GM12864 (cell line): ENCODE measurements around the gene SRP68.
"Not testable (repeated sequence)": the region's sequence is repeated elsewhere in the genome, so short reads cannot be mapped to it uniquely, and the experiment has no call there.

Source experiments
- DNase-seq: peaks from one replicate; pipeline ENCODE4 v3.0.0-alpha.2; 2011; ENCODE audit warnings: low read depth
- H3K4me3 ChIP-seq: 2 replicates; pipeline ENCODE4 v1.5.1; 2011; ENCODE audit warnings: mild to moderate bottlenecking, low read depth, low read length, control low read depth
- CTCF ChIP-seq: IDR thresholded peaks from 2 replicates; pipeline ENCODE4 v1.5.1; 2011; ENCODE audit warnings: low read depth, mild to moderate bottlenecking, moderate library complexity, low read length, control low read depth, inconsistent platforms; ENCODE audit errors: missing control alignments

The SRP68 gene

GRCh38 chr17:76075364-76076145 lies 3.2 kb upstream of the SRP68 start:
- no peak overlapping the region for H3K4me3 ChIP-seq
- DNase-seq: no peak
- TF ChIP-seq CTCF: no peak

GRCh38 chr17:76074390-76075363 lies 2.4 kb upstream of the SRP68 start, which contains the start of gene GALR2:
TSS of gene GALR2 (plus strand) at chr17:76074781. CDS start at chr17:76074884, 103 bp downstream.
- no peak for TF ChIP-seq CTCF
- no peak within 1 kb of the TSS for H3K4me3 ChIP-seq
- DNase-seq: no peak

- peak; percentile 50 for DNase-seq
- H3K4me3 ChIP-seq: peak overlapping the region; percentile 58
- TF ChIP-seq CTCF: no peak
These were observed 678 bp downstream of the SRP68 start for GRCh38 chr17:76071531-76072147.

GRCh38 chr17:76065775-76066174 lies 6.5 kb downstream of the SRP68 start:
- DNase-seq: no peak
- no peak for TF ChIP-seq CTCF

GRCh38 chr17:76063875-76064546 lies 8.3 kb downstream of the SRP68 start:
- DNase-seq: peak; percentile 71
- no peak for TF ChIP-seq CTCF
- H3K4me3 ChIP-seq: no peak overlapping the region

More at GRCh38 chr17:76065775-76066174, 6.5 kb downstream of the SRP68 start:
- H3K4me3 ChIP-seq: no peak overlapping the region

GRCh38 chr17:76058264-76058663 lies 14.1 kb downstream of the SRP68 start:
- not testable (repeated sequence) for DNase-seq, H3K4me3 ChIP-seq
